Measurements from ENCODE around the gene CC2D1A.

CC2D1A gene

DNA sequence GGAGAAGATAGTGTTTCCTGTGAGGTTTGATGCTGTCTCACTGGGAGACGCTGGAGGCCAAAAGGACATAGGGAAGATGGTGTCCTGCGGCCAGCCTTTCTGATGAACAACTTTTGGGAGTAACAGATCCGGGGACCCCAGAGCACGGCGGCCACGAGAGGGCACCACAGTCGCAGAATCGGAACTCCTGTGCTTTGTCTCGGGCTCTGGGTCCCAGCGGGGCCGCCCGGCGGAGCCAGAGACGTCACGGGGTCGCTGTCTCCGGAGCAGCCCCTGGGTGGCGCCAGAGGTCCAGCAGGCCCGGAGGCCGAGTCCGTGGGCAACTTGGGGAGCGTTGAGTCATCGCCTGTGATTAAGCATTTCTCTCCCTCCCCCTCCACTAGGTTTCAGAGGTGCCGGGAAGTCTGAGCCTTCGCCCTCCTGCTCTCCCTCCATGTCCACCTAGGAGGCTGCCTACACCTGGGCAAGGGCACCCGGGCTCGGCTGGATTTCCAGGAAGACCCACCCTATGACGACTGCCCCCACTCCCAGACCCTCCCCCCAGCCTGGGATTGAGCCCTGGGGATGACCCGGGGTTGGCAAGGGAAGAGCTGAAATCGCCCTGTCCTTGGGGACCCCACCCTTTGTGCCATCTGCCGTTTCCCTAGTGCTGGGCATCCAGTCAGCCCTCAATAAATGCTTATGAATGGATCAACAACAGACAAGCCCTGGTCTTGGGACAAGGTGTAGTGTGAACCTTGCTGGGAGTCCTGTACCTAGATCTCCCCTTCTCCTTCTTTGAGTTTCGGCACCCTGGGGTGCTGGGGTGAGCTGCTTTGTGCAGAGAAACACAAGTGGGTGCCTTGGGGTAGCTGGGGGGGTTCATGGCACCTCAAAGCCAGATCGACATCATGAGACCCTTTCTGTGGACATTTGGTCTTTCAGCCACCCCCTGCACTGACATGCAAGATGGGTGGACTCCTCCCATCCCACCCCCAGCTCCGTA, 25.6 kb upstream of the CC2D1A start:
- DNase-seq, result peak; percentile 98

DNA sequence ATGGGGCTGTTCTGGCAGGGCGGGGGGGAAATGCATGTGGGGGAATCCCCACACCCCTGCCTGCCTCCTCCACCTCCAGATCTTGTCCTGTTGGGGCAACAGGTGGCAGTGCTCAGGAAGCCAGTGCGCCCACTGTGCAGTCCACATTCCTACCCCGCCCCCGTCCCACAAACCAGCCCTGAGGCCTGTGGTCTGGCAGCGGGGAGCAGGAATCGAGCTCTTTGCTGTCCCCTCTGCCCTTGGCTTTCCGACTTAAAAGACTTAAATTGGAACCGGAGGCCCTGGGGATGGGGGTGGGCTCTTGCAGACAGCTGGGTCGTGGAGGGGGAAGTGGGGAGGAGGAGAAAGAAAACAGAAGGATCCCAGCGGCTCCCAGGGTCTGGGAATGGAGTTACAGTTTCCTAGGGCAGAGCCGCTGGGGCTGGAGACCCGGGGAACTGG, 24.7 kb upstream of the CC2D1A start:
- DNase-seq, result no peak

DNA sequence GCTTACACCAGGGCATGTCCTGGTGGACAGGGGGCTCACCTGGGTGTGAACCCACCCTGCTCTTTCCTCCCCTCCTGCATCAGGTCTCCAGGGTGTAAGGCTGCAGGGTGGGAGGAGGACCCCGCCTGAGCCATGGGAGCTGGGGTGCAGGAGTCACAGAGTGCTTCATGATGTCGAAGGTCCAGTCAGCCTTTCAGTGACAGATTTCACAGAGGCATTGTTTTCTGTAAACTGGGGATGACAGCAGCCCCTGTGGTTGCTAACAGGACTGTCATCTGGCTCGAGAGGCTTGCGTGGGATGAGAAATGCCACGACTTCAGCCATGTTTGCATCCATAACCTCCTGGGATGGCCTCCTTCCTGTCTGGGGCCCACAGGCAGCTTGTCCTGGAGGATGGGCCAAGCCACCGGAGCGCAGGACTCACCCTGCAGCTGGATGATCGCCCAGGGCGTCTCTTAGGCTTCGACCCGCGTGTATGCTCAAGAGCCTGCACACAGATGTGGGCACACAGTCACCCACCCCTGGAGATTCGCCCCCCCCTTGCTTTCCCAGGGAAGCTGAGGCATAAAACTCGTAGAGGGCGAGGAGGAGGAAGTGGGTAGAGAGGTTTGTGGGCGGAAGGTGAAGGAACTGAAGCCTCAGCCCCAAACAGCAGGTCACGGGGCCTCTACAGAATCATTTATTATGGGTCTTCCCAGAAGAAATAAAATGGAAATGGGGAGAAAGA, 24.1 kb upstream of the CC2D1A start:
- no peak for DNase-seq

DNA sequence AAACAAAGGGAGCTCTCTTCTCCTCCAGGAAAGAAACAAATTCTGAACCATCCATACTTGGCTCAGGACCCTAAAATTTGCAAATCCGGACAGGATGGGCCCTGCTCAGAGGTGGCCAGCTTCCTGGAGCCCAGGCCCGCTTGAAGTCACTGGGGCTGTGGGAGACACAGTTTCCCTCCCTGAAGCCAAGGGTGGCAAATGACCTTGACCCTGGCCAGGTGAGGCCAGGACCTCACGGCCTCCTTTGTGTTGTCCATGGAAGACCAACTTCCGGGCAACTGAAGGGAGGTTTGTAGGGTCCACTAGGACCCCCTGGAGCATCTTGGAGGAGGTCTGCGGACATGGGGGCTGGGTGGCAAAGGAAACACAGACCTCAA, 23.6 kb upstream of the CC2D1A start:
- DNase-seq, result no peak

DNA sequence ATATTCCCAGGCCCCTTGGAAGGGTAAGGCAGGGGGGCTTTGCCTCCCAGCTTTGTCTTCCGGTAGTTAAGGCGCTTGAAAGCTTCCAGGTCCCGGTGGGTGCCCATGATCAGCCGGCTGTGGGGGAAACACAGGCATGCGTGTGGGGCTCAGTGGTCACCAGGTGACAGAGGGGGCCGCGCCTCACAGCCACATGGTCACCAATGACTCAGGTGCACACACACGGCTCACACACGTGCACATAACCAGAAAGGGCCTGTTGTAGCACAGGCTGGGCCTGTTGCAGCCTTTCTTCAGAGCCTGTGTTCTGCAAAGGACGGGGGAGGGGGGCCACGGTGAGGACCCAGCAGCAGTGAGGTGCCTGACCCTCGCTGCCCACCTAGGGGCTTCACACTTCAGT, 23.2 kb upstream of the CC2D1A start:
- DNase-seq, result no peak

DNA sequence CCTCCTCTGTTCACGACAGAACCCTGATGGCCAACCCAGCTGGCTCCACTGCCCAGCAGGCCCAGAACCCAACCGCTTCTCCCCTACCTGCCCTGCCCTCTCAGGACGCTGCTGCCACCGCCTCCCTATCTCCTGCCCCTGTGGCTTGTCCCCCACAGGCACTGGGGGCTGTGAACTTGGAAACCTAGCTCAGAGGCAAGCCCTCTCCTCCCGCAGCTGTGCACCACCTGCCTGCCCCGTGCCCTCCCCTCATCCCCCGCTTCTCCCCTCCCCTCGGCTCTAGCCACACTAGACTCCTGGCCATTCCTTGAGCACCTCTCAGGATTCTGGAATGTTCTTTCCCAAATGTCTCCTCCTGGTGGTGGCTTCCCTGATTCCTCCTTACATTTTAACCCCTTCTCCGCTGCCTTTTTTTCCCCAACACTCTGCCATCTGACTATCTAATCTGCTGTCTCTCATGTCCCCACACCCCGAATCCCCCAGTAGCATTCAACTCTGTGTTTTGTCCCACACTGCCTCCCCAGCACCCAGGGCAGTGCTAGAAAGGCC, 22.4 kb upstream of the CC2D1A start:
- no peak for DNase-seq

DNA sequence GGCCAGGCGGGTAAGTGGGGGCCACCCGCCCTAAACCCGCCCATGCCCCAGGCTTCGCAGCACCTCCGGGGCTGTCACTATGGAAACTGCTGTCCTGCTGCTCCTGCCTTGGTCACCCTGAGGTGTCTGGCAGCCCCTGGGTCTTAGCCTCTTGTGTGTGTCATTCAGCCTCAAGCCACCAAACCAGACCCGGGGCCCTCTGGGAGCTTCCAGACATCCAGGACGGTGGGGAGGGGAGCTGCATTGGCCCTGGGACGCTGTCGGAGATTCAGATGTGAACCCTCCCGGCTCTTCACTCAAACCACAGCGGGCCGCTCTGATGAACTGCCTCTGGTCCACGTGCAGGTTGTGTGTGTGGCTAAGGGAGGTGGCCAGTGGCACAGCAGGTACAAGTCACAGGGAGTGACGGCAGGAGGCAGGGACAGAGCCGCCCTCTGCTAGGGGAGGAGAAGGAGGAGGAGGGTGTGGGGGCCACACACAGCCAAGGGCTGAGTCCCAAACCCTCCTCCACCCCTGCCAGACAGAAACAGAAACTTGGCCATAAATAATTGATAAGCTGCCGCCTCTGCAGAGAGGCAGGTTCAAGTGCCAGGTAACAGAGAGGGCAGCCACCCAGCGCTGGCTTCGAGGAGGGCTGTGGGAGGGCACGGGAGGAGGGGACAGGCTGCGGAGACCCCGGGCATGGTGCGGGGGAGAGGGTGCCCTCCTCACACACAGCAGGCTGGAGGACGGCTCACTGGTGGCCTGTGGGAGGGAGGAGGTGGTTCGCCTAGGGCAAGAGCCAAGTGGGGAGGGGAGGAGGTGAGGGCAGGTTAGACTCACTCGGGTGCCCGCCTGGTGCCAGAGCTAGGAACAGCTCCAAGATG, 21.0 kb upstream of the CC2D1A start:
- DNase-seq, result no peak

DNA sequence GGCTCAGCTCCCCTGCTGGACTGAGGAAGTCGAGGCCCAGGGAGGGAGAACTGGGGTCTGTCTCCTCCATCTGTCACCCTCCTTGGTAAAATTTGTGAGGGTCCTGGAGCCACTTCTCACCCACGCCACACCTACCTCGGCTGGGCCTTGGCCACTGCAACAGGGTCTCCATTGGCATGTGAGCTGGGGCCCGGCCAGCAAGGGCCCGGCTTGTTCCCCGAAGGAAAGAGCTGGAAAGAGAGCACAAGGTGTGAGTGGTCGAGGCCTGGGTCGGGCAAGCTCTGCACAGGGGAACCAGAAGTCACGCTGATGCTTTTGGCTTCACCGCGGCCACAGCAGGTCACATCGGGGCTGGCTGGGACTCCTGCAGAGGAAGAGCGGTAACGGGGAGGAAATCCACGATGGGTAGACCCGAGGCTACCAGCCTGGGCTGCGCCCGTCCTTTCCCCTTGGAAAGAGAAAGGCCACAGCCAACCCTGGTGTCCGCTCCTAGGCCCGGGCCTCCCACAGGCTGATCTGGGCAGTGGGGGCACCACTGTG, 20.1 kb upstream of the CC2D1A start:
- DNase-seq, result no peak

DNA sequence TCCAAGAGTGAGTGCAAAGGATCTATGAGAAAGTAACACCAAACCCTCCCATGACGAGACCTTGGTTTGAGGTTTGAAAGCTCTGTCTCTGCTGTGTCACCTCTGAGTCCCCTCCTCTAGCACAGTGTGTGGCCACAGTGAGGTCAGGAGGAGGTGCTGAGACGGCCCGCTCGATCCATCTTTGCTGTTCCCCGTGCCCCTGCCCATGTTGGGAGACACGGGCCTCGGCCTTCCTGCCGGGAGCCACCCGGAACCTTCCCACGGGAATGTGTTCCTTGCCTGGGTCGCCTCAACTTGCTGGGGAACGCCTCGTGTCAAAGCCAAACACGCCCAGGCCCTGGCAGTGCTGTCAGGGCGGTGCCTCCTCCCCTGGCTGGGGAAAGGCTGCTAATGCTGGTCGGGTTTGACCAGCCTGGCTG, 19.0 kb upstream of the CC2D1A start:
- DNase-seq, result no peak

DNA sequence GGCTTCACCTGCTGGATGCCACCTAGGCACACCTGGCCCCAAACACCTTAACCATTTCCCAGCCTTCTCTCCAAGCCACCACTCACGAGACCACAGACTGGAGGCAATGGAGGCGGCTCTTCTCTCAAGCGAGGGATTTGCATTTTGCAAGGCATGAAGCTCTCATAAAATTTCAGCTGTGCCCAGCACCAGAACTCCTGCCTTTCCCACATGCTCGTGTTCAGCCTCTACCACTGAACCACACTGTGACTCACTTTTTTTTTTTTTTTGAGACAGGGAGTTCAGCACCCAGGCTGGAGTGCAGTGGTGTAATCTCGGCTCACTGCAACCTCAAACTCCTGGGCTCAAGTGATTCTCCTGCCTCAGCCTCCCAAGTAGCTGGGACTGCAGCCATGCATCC, 18.5 kb upstream of the CC2D1A start:
- no peak for DNase-seq

DNA sequence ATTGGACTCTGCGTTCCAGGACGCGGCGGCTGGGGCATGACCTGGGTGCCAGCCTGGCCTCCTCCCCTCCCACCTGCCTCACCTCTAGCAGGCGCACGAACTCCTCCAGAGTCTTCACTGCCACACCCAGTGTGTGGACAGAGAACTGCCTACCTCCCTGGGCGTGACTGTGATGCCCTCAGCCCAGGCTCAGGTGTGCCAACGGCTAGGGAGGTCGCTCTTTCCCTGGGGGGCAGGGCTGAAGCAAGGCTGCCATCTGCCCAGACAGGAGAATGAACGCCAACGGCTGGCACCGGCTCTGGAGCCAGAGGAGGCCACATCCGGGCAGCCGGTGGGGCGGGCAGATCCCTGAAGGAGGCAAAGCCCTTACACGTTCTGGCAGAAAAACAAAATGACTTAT, 17.7 kb upstream of the CC2D1A start:
- no peak for DNase-seq

DNA sequence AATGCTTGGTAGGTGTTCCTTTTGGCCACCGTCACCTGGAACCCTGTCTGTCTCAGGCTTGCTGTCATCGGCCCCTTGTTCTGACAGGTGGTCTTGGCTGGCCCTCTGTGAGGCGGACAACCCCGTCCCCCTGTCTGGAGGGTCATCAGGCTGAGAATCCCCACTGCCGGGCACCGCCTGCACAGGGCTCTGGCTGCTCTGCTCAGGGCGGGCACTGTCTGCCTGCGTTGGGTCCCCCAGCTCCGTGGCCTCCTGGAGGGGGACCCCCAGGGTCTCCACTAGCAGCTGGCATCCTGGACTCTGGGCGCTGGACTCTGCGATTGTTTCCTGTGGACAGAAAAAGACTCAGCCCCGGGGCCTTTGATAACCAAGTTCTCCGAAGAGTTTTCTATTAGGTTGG, 15.9 kb upstream of the CC2D1A start:
- DNase-seq, result no peak

DNA sequence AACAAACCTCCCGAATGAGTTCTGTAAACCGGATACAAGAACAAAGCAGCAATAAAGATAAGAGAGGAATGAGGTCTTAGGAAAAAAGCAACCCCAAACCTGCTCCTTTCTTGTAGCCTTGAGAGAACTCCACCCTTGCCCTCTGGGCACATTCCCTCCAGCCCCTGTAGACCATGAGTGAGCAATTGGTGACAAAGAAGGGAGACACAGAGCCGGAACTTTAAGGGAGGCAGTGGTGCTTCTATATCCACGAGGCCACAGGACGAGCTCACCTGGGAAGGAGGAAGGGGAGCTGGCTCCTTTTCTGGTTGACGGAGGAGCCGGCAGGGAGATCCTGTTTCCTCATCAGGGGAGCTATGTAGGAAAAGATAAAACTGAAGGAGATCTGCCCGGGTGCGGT, 13.1 kb upstream of the CC2D1A start:
- DNase-seq, result no peak

DNA sequence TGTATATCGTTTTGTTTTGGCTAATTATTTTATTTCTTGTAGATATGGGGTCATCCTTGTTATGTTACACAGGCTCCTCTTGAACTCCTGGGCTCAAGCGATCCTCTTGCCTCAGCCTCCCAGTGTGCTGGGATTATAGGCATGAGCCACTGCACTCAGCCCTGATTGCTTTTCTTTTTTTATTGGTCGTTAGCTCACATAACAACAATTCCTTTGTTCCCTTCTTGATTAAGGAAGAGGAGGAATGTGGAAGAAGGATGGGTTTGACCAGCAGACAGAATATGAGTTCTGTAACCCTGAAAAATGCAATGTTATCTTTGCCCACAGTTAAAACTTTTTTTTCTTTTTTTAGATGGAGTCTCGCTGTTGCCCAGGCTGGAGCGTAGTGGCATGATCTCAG, 11.4 kb upstream of the CC2D1A start:
- DNase-seq, result no peak

DNA sequence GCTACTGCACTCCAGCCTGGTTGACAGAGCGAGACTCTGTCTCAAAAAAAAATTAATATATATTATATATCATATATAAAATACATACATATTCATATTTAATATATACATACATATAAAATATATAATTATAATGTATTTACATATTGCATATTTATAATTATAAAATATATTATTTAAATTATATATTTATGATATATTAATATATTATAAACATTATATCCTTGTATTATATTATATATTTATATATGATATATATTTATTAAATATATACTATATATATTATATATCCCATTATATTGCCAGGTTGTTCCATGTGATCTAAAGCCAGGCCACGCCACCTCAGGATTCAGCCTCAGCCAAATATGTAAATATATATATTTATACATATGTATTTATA, 9.8 kb upstream of the CC2D1A start:
- DNase-seq, result no peak

DNA sequence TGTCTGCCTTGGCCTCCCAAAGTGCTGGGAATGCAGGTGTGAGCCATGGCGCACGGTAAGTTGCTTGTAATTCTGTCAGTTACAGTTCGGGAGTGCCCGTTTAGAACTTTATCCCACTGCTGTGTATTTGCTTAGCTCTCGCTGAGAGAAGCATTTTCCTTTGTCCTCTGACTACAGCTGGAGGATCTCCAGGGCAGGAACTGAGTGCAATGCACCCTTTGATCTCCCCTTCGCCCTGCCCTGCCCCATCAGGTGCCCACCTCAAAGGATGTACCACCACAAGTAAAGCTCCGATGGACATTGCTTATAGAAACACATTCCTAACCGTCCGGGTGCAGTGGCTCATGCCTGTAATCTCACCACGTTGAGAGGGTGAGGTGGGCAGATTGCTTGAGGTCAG, 6.6 kb upstream of the CC2D1A start:
- DNase-seq, result no peak

DNA sequence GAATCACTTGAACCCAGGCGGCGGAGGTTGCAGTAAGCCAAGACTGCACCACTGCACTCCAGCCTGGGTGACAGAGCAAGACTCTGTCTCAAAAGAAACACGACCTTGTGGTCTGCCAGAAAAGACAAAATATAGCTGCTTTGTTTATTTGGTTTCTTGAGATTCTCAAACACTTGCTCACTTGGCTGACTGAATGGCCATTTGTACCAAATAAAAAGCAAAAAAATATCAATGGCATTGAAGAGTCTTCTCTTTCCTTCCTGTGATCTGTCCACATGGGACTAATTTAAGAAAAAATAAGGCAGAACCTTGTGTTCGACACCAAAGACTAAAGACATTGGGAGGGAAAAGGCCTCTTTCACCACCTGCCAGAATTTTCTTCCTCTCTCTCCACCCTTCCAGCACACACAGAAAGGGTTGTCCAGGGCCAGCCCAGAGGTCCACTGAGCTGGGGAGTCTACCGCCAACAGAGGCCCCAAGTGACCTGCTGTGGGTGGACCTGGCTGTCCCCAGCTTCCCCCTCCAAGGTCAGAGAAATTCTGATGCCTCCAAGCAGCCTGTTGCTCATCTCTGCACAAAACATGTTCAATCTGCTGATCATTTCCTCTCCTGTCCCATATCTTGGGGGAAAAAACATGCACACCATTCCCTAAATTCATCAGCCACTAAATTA, 6.0 kb upstream of the CC2D1A start:
- DNase-seq, result no peak

DNA sequence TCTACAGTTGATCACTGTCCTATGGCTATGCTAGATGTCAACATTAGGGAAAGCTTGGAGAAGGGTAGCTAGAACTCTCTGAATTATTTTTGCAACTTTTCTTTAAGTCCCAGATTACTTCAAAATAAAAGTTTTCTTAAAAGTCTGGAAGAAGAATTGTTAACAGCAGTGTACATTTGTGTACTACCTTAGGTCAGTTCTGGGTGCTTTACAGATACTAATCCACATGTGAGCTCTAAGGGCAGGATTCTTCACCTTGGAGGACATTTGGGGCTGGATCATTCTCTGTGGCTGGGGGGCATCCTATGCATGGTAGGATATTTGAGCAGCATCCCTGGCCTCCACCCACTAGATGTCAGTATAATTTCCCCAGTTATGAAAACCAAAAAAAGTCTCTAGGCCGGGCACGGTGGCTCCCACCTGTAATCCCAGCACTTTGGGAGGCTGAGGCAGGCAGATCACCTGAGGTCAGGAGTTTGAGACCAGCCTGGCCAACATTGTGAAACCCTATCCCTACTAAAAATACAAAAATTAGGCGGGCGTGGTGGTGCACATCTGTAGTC, 2.9 kb upstream of the CC2D1A start:
- DNase-seq, result no peak

DNA sequence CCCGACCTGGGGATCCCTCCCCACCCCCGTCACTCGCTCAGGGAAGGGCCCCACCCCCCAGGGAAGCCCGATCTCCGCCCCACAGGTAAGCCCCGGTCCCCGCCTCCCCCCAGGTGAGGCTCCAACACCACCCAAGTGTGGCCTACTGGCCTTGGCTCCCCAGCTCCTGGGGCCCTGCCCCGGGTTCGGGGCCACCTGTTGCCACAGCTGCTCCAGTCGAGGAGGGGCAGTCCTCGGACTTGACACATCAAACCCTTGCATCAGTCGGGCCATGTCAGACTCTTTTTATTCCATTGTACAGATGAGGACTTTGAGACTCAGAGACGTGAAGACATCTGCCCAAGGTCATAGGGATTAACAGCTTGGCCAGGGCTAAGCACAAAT, 512 bp downstream of the CC2D1A start:
- peak; percentile 21 for DNase-seq

DNA sequence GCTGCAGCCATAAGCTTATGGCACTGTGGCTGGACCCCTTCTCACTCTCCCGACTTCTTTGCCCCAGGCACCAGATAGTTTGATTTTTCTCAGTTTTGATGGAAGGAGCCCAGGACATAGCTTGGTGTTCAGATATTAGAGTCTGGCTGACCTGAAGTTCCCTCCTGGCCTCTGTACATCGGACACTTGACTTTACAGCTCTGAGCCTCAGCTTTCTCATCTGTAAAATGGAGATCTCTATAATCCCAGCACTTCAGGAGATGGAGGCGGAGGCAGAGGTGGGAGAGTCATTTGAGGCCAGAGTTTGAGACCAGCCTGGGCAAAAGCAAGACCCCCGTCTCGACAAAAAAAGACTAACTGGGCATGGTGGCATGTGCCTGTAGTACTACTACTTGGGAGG, 909 bp downstream of the CC2D1A start:
- DNase-seq, result no peak

DNA sequence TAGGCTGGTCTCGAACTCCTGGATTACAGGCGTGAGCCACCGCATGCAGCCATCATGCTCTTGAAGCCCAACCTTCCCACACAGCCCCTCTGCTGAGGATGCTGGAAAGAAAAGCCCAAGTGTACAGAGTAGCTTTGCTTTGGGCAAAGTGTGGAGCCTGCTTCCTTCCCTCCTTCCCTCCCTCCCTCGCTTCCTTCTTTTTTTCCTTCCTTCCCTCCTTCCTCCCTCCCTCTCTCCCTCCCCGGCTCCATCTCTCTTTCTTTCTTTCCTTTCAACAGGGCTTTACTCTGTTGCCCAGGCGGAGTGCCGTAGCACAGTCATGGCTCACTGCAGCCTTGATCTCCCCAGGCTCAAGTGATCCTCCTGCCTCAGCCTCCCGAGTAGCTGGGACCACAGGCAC, 2.7 kb downstream of the CC2D1A start:
- no peak for DNase-seq

DNA sequence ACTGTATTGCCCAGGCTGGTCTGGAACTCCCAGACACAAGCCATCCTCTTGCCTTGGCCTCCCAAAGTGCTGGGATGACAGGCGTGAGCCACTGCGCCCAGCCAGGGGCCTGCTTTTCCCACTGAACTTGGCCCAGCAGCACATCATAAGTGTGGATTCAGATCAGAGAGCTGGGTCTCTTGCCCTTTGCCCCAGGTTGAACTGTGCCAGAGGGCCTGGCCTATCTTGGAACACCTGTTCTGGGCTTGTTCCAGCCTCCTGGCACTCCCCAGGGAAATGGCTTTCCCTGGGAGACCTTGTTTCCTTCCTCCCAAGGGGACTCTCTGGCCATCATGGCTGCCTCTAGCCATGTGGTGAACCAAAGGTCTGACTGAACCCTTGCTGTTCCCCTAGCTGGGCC, 3.4 kb downstream of the CC2D1A start:
- DNase-seq, result no peak

Data from activated CD4-positive, alpha-beta T cell treated with anti-CD3 and anti-CD28 coated beads for 1 hour (primary cell).